SU-DHL-6 (cell line): Measurements from ENCODE around the gene ASTN1.

ENCODE experiments used
- CTCF ChIP-seq: fragments of 200-600 bp; sonication (generic); IDR thresholded peaks from one replicate; pipeline ENCODE4 v1.5.1; 2017; ENCODE audit warnings: antibody characterized with exemption, mild to moderate bottlenecking, low read length, moderate library complexity; ENCODE audit not compliant: insufficient read depth, poor library complexity, severe bottlenecking
- EZH2phosphoT487 ChIP-seq: fragments of 200-600 bp; sonication (generic), shearing (Covaris generic); conservative IDR thresholded peaks from 2 replicates; pipeline ENCODE4 v1.6.1; 2018; ENCODE audit warnings: mild to moderate bottlenecking, antibody characterized with exemption, low read length, moderate library complexity, mixed read lengths

GRCh38 chr1:176815621-176816020 lies 348.9 kb downstream of the ASTN1 start:
- TF ChIP-seq EZH2phosphoT487 (no peak), CTCF (no peak)
